ENCODE results near the gene PIKFYVE.

DNA sequence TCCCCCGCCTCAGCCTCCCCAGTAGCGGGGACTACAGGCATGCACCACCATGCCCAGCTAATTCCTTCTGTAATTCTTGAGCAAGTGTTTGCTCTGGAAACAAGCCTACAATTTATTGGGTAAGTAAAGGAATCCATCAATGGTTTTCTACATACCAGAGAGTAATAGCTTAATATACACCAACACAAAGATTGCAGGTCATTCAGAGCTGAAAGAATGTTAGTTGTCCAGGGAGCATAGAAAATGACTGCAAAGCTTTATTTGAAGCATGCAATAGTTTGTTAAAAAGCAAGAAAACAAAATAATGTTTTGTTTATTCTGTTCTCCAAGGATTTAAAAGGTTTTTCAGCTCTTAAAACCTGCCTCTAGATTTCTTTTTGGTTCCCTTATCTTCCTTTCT lies 16.8 kb upstream of the PIKFYVE start:
- no peak for TF ChIP-seq CTCF (IDR thresholded peaks at IDR 0.05)
- TF ChIP-seq POLR2A (IDR thresholded peaks at IDR 0.05), result no peak

Measured in right lobe of liver (tissue), 4 donors.